ENCODE results near the gene STK32B.

The STK32B gene

GRCh38 chr4:5469861-5470260, 418.6 kb downstream of the STK32B start:
- Histone ChIP-seq H3K9me3 (no peaks in the 10 kb centered on the region), H3K27me3 (no peaks in the 10 kb centered on the region), H3K27ac (no peak overlapping the region), H3K36me3 (no peaks in the 10 kb centered on the region), H3K4me3 (no peak overlapping the region), H3K4me1 (no peaks in the 10 kb centered on the region)
- DNase-seq: no peak
- TF ChIP-seq CTCF (IDR thresholded peaks at IDR 0.05): no peak
- intact Hi-C loops (cut with DNase I; ENCODE audit: low total_unique reads): no loop called here

- intact Hi-C loops (cut with DNase I; ENCODE audit: low total_unique reads): no loop called here
- Histone ChIP-seq H3K4me3 (no peak overlapping the region), H3K36me3 (no peaks in the 10 kb centered on the region), H3K27me3 (no peaks in the 10 kb centered on the region), H3K27ac (no peak overlapping the region), H3K9me3 (no peaks in the 10 kb centered on the region), H3K4me1 (no peaks in the 10 kb centered on the region)
- peak in 1 of 2 donors; percentile 56 for DNase-seq
- no peak for TF ChIP-seq CTCF (IDR thresholded peaks at IDR 0.05)
Measured at GRCh38 chr4:5470318-5471198, 419.3 kb downstream of the STK32B start.

- DNase-seq: peak in 1 of 2 donors; percentile 56
- H3K27ac ChIP-seq: no peak overlapping the region
- H3K4me3 ChIP-seq: no peak overlapping the region
- TF ChIP-seq CTCF (IDR thresholded peaks at IDR 0.05): no peak
- intact Hi-C loops (cut with DNase I; ENCODE audit: low total_unique reads): no loop called here
- H3K9me3 ChIP-seq: no peaks in the 10 kb centered on the region
- no peaks in the 10 kb centered on the region for H3K36me3 ChIP-seq
- H3K4me1 ChIP-seq: no peaks in the 10 kb centered on the region
- no peaks in the 10 kb centered on the region for H3K27me3 ChIP-seq
Measured at GRCh38 chr4:5471206-5471605, 419.9 kb downstream of the STK32B start.

- Histone ChIP-seq H3K27me3 (no peaks in the 10 kb centered on the region), H3K4me1 (no peaks in the 10 kb centered on the region), H3K9me3 (no peaks in the 10 kb centered on the region), H3K36me3 (no peaks in the 10 kb centered on the region), H3K27ac (no peak overlapping the region), H3K4me3 (no peak overlapping the region)
- peak in 1 of 2 donors; percentile 24 for DNase-seq
- TF ChIP-seq CTCF (IDR thresholded peaks at IDR 0.05): no peak
- intact Hi-C loops (cut with DNase I; ENCODE audit: low total_unique reads): no loop called here
Measured at GRCh38 chr4:5471691-5472090, 420.4 kb downstream of the STK32B start.

- Histone ChIP-seq H3K4me1 (no peaks in the 10 kb centered on the region), H3K9me3 (peaks cover 0 to 4% (median 0%) of the 10 kb centered on the region in 3 donors), H3K4me3 (no peak overlapping the region), H3K27me3 (no peaks in the 10 kb centered on the region), H3K36me3 (no peaks in the 10 kb centered on the region), H3K27ac (no peak overlapping the region)
- DNase-seq: peak in 1 of 2 donors; percentile 34
- intact Hi-C loops (cut with DNase I; ENCODE audit: low total_unique reads): no loop called here
- no peak for TF ChIP-seq CTCF (IDR thresholded peaks at IDR 0.05)
Measured at GRCh38 chr4:5472160-5472591, 420.9 kb downstream of the STK32B start.
